Raji (cell line): ENCODE results near the gene DMRTC2.

Experiments used
- POLR2A ChIP-seq: IDR thresholded peaks from 2 replicates; pipeline ENCODE4 v1.6.1; 2011; ENCODE audit warnings: low read depth, low read length, control low read depth; ENCODE audit not compliant: insufficient read depth

The DMRTC2 gene

GRCh38 chr19:41860419-41861115 is 15.7 kb downstream of the DMRTC2 start:
- no peak for TF ChIP-seq POLR2A

GRCh38 chr19:41861116-41861768 is 16.4 kb downstream of the DMRTC2 start:
- TF ChIP-seq POLR2A = no peak

- no peak for TF ChIP-seq POLR2A
Observed at GRCh38 chr19:41861846-41862245, 17.0 kb downstream of the DMRTC2 start.

- TF ChIP-seq POLR2A = no peak
Observed at GRCh38 chr19:41862445-41862986, 17.7 kb downstream of the DMRTC2 start.

- TF ChIP-seq POLR2A = no peak
Observed at GRCh38 chr19:41863209-41863931, 18.5 kb downstream of the DMRTC2 start.

- no peak for TF ChIP-seq POLR2A
Observed at GRCh38 chr19:41864374-41864773, 19.5 kb downstream of the DMRTC2 start.

GRCh38 chr19:41866284-41866683 is 21.4 kb downstream of the DMRTC2 start:
- no peak for TF ChIP-seq POLR2A

GRCh38 chr19:41868120-41868988 is 23.5 kb downstream of the DMRTC2 start:
- no peak for TF ChIP-seq POLR2A

- TF ChIP-seq POLR2A = no peak
Observed at GRCh38 chr19:41868989-41869300, 24.1 kb downstream of the DMRTC2 start.

GRCh38 chr19:41869374-41869955 is 24.6 kb downstream of the DMRTC2 start:
- TF ChIP-seq POLR2A = no peak

- TF ChIP-seq POLR2A = no peak
Observed at GRCh38 chr19:41870401-41870873, 25.6 kb downstream of the DMRTC2 start.

- no peak for TF ChIP-seq POLR2A
Observed at GRCh38 chr19:41871573-41872383, 26.9 kb downstream of the DMRTC2 start.

GRCh38 chr19:41872384-41872774 is 27.5 kb downstream of the DMRTC2 start:
- no peak for TF ChIP-seq POLR2A
